CD14-positive monocyte (primary cell): Measurements from ENCODE around the gene MYCBP2. TPM values are rescaled to one million over a fixed set of nuclear protein-coding genes. Genes with fewer than 3 reads are reported as not detected.

ENCODE experiments used
- DNase-seq, 3 donors: peaks; one replicate each; pipeline ENCODE4 v3.0.0-alpha.2; 2011 to 2022
- H2AFZ ChIP-seq: 2 replicates; pipeline ENCODE4 v1.6.0; 2012; ENCODE audit warnings: mild to moderate bottlenecking, low read depth, low read length, inconsistent platforms; ENCODE audit not compliant: insufficient read depth, poor library complexity, severe bottlenecking
- H3K27ac ChIP-seq, 2 donors: 1 replicate in 1 of 2; 2 replicates in 1 of 2; pipeline ENCODE4 v1.5.1; 2012 to 2013; ENCODE audit warnings: low read length in 2 of 2, control low read depth in 1 of 2, inconsistent platforms in 1 of 2, low read depth in 1 of 2, mild to moderate bottlenecking in 1 of 2
- H3K27me3 ChIP-seq, 2 donors: one replicate each; pipeline versions ENCODE4 v1.6.0 to v1.6.1; 2011 to 2013; ENCODE audit warnings: low read length in 2 of 2; ENCODE audit not compliant: control insufficient read depth in 2 of 2, insufficient read depth in 2 of 2
- H3K36me3 ChIP-seq, 2 donors: replicated peaks in 1 of 2; 1 replicate in 1 of 2; 2 replicates in 1 of 2; pipeline versions ENCODE4 v1.5.1 to v1.6.1; 2012 to 2013; ENCODE audit warnings: low read length in 2 of 2, control low read depth in 1 of 2, inconsistent platforms in 1 of 2, mild to moderate bottlenecking in 1 of 2; ENCODE audit not compliant: insufficient read depth in 2 of 2, control insufficient read depth in 1 of 2
- H3K4me1 ChIP-seq, 2 donors: 1 replicate in 1 of 2; 2 replicates in 1 of 2; pipeline versions ENCODE4 v1.5.1 to v1.6.1; 2012 to 2013; ENCODE audit warnings: low read length in 2 of 2, control low read depth in 1 of 2, inconsistent platforms in 1 of 2, mild to moderate bottlenecking in 1 of 2, moderate library complexity in 1 of 2; ENCODE audit not compliant: insufficient read depth in 2 of 2, control insufficient read depth in 1 of 2
- H3K4me2 ChIP-seq: replicated peaks from 2 replicates; pipeline ENCODE3; 2012; ENCODE audit warnings: low read length, moderate library complexity, mild to moderate bottlenecking; ENCODE audit not compliant: poor library complexity, severe bottlenecking; ENCODE audit errors: extremely low read depth
- H3K4me3 ChIP-seq, 3 experiments: fragments of 200-600 bp in 1 of 3; sonication (generic) in 1 of 3; replicated peaks in 1 of 3; 1 replicate in 2 of 3; 2 replicates in 1 of 3; pipeline ENCODE4 v1.5.1; 2011 to 2013; ENCODE audit warnings: low read length in 3 of 3, mild to moderate bottlenecking in 3 of 3, control low read depth in 2 of 3, low read depth in 2 of 3, inconsistent platforms in 1 of 3, moderate library complexity in 1 of 3
- H3K79me2 ChIP-seq: 2 replicates; pipeline ENCODE4 v1.6.0; 2012; ENCODE audit warnings: mild to moderate bottlenecking, control low read depth, inconsistent platforms, low read length, moderate library complexity; ENCODE audit not compliant: insufficient read depth
- H3K9ac ChIP-seq: 2 replicates; pipeline ENCODE4 v1.6.0; 2017; ENCODE audit warnings: low read length, mild to moderate bottlenecking; ENCODE audit not compliant: insufficient read depth, poor library complexity, severe bottlenecking
- H3K9me3 ChIP-seq, 2 donors: replicated peaks in 1 of 2; 1 replicate in 1 of 2; 2 replicates in 1 of 2; pipeline versions ENCODE4 v1.5.1 to v1.6.1; 2012 to 2013; ENCODE audit warnings: low read length in 2 of 2, control low read depth in 1 of 2; ENCODE audit not compliant: control insufficient read depth in 1 of 2, insufficient read depth in 1 of 2
- H4K20me1 ChIP-seq: 2 replicates; pipeline ENCODE4 v1.6.0; 2012; ENCODE audit warnings: mild to moderate bottlenecking, low read length, control low read depth, moderate library complexity; ENCODE audit not compliant: insufficient read depth
- H3K27ac Mint-ChIP-seq, 7 donors: one replicate each; pipeline ENCODE4 v1.8.0; 2020; ENCODE audit warnings: mild to moderate bottlenecking in 7 of 7, mixed read lengths in 7 of 7, moderate library complexity in 6 of 7, inconsistent platforms in 2 of 7
- H3K27me3 Mint-ChIP-seq, 3 donors: one replicate each; pipeline ENCODE4 v1.8.0; 2021 to 2022; ENCODE audit warnings: low read depth in 3 of 3, mild to moderate bottlenecking in 3 of 3, mixed read lengths in 3 of 3, moderate library complexity in 3 of 3, inconsistent platforms in 1 of 3
- H3K36me3 Mint-ChIP-seq, 2 donors: one replicate each; pipeline ENCODE4 v1.8.0; 2020; ENCODE audit warnings: mixed read lengths in 2 of 2, inconsistent platforms in 1 of 2, mild to moderate bottlenecking in 1 of 2
- H3K4me1 Mint-ChIP-seq: one replicate; pipeline ENCODE4 v1.8.0; 2020; ENCODE audit warnings: mild to moderate bottlenecking, mixed read lengths
- H3K4me3 Mint-ChIP-seq, 2 donors: one replicate each; pipeline ENCODE4 v1.8.0; 2020; ENCODE audit warnings: mild to moderate bottlenecking in 2 of 2, mixed read lengths in 2 of 2, moderate library complexity in 1 of 2
- H3K9me3 Mint-ChIP-seq, 7 donors: one replicate each; pipeline ENCODE4 v1.8.0; 2020 to 2022; ENCODE audit warnings: mixed read lengths in 7 of 7, mild to moderate bottlenecking in 6 of 7, moderate library complexity in 6 of 7, inconsistent platforms in 2 of 7
- WGBS: methylation state at CpG from one replicate; pipeline ENCODE4 v1.1.5; 2013; ENCODE audit warnings: missing lambda C conversion rate; ENCODE audit not compliant: insufficient coverage; 5-methylcytosine and 5-hydroxymethylcytosine counted together
- intact Hi-C, 2 donors: fragments of 100-400 bp; cut with micrococcal nuclease; formaldehyde crosslinking; loops; one replicate each; pipeline versions ENCODE4 v1.15.0 to v1.15.1; 2023
- polyA plus RNA-seq, 3 donors: library from polyadenylated mRNA; depleted of rRNA in 1 of 3; unstranded in 2 of 3; stranded (reverse) in 1 of 3; fragments of 300-500 nt in 2 of 3; fragments of >200 nt in 1 of 3; fragmentation: Illumina TruSeq in 2 of 3; gene quantifications; 1 replicate in 2 of 3; 2 replicates in 1 of 3; pipeline ENCODE4 v1.2.3, GENCODE V29; 2012 to 2021
- TF ChIP-seq, protein P1 (sequence below): fragments of 200-600 bp; IDR thresholded peaks from one replicate; pipeline ENCODE4 v1.8.0; 2022; ENCODE audit warnings: antibody characterized with exemption, mild to moderate bottlenecking

Gene MYCBP2
- polyA plus RNA-seq, 3 donors: 7.6 to 51.5 (median 14.4) TPM

DNA sequence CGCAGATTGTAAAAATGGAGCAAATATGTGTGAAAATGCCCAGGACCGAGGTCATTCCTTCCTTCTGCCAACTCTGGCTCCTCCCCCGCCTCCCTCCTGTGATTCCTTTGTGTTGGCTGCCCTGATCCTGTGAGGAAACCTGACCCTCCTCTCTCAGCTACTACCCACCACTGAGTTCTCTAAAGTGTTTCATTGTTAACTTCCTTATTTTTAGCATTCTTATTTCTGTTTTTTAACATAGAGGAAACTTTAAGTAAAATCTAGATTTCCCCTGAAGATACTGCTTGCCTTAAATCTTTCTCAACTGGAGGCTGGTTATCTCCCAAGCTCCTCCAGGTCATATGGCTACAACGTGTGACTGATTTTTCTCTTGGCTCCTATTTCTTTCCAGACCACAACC lies 278.2 kb downstream of the MYCBP2 start:
- H2AFZ ChIP-seq: no peak overlapping the region
- H3K36me3 ChIP-seq: peaks cover 73 to 87% of the 10 kb centered on the region in 2 donors
- Mint-ChIP-seq H3K36me3 (peaks cover 65 to 74% of the 10 kb centered on the region in 2 donors), H3K4me3 (peak overlapping the region in 1 of 2 donors; percentile 52), H3K4me1 (peaks cover 18% of the 10 kb centered on the region), H3K27me3 (no peaks in the 10 kb centered on the region), H3K27ac (peak overlapping the region; percentile 64 to 92 (median 83)), H3K9me3 (peaks cover 0 to 2% (median 0%) of the 10 kb centered on the region in 7 donors)
- H4K20me1 ChIP-seq: no peaks in the 10 kb centered on the region
- peaks cover 17 to 22% of the 10 kb centered on the region in 2 donors for H3K4me1 ChIP-seq
- H3K4me2 ChIP-seq: peak overlapping the region; percentile 43
- H3K27me3 ChIP-seq: no peaks in the 10 kb centered on the region
- H3K79me2 ChIP-seq: no peaks in the 10 kb centered on the region
- H3K4me3 ChIP-seq: peak overlapping the region in 1 of 3 experiments; percentile 29
- H3K27ac ChIP-seq: peak overlapping the region; percentile 19 to 76
- intact Hi-C loops: no loop called here
- TF ChIP-seq, protein P1, sequence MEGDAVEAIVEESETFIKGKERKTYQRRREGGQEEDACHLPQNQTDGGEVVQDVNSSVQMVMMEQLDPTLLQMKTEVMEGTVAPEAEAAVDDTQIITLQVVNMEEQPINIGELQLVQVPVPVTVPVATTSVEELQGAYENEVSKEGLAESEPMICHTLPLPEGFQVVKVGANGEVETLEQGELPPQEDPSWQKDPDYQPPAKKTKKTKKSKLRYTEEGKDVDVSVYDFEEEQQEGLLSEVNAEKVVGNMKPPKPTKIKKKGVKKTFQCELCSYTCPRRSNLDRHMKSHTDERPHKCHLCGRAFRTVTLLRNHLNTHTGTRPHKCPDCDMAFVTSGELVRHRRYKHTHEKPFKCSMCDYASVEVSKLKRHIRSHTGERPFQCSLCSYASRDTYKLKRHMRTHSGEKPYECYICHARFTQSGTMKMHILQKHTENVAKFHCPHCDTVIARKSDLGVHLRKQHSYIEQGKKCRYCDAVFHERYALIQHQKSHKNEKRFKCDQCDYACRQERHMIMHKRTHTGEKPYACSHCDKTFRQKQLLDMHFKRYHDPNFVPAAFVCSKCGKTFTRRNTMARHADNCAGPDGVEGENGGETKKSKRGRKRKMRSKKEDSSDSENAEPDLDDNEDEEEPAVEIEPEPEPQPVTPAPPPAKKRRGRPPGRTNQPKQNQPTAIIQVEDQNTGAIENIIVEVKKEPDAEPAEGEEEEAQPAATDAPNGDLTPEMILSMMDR: no peak
- WGBS: 0% methylated on average over 1 of the region's 4 CpGs
- peak; percentile 26 to 41 (median 26) for DNase-seq
- no peaks in the 10 kb centered on the region for H3K9me3 ChIP-seq
- H3K9ac ChIP-seq: no peak overlapping the region

DNA sequence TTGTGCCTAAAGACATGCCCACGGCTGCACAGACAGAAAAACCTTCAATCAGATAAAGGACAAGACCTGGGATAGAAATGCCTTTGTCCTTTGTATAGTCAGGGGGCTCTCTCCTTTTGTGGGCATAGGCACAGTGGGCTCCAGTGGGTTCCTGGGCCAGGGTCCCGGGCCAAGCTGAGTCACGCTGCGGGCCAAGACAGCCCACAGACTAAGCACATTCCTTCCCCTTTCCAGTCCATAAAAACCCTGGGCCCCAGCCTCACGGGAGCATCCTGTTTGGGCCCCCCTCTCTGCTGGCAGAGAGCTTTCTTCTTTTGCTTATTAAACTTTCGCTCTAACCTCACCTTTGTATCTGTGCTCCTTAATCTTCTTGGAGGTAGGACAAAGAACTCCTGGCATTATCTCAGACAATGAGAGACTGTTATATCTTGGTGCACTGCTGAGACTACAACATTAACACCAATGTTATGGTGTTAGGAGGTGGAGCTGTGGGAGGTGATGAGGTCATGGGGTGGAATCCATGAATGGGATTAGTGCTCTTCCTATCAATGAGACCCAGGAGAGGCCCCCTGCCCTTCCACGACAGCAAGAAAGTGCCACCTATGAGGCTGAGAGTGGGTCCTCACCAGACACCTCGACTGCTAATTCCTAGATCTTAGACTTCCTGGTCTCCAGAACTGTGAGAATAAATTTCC lies 279.1 kb downstream of the MYCBP2 start:
- peak overlapping the region in 1 of 2 donors; percentile 76 for H3K27ac ChIP-seq
- WGBS: 92% methylated on average over 7 of the region's 8 CpGs
- no peak overlapping the region for H3K4me3 Mint-ChIP-seq
- TF ChIP-seq, protein P1: no peak
- peaks cover 18% of the 10 kb centered on the region for H3K4me1 Mint-ChIP-seq
- H3K4me1 ChIP-seq: peaks cover 17 to 22% of the 10 kb centered on the region in 2 donors
- no peak overlapping the region for H2AFZ ChIP-seq
- H4K20me1 ChIP-seq: no peaks in the 10 kb centered on the region
- H3K27me3 ChIP-seq: no peaks in the 10 kb centered on the region
- no peaks in the 10 kb centered on the region for H3K79me2 ChIP-seq
- no peak for DNase-seq
- peaks cover 70 to 73% of the 10 kb centered on the region in 2 donors for H3K36me3 Mint-ChIP-seq
- peaks cover 64 to 87% of the 10 kb centered on the region in 2 donors for H3K36me3 ChIP-seq
- H3K9me3 ChIP-seq: no peaks in the 10 kb centered on the region
- H3K4me2 ChIP-seq: no peak overlapping the region
- peak overlapping the region in 5 of 7 donors; percentile 18 to 54 (median 26) for H3K27ac Mint-ChIP-seq
- no peaks in the 10 kb centered on the region for H3K27me3 Mint-ChIP-seq
- no peak overlapping the region for H3K4me3 ChIP-seq
- intact Hi-C loops: no loop called here
- peaks cover 0 to 2% (median 0%) of the 10 kb centered on the region in 7 donors for H3K9me3 Mint-ChIP-seq
- no peak overlapping the region for H3K9ac ChIP-seq
